ENCODE results near the gene LRRC59.
A peak's percentile ranks its signal among the peaks of the same experiment; 100 is the strongest.
"Not testable (repeated sequence)": the region's sequence is repeated elsewhere in the genome, so short reads cannot be mapped to it uniquely, and the experiment has no call there.

Gene LRRC59

DNA sequence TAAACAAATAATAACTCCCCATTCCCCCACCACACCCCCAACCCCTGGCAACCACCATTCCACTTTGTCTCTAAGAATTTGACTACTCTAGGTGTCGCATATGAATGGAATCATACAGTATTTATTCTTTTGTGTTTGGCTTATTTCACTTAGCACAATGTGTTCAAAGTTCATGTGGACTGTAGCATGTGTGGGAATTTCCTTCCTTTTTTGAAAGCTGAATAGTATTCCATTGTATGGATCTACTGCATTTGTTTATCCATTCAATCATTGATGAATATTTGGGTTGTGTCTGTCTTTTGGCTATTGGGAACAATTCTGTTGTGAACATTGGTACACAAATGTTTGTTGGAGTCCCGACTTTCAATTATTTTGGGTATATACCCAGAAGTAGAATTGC lies 25.4 kb upstream of the LRRC59 start:
- TF ChIP-seq, protein P1, sequence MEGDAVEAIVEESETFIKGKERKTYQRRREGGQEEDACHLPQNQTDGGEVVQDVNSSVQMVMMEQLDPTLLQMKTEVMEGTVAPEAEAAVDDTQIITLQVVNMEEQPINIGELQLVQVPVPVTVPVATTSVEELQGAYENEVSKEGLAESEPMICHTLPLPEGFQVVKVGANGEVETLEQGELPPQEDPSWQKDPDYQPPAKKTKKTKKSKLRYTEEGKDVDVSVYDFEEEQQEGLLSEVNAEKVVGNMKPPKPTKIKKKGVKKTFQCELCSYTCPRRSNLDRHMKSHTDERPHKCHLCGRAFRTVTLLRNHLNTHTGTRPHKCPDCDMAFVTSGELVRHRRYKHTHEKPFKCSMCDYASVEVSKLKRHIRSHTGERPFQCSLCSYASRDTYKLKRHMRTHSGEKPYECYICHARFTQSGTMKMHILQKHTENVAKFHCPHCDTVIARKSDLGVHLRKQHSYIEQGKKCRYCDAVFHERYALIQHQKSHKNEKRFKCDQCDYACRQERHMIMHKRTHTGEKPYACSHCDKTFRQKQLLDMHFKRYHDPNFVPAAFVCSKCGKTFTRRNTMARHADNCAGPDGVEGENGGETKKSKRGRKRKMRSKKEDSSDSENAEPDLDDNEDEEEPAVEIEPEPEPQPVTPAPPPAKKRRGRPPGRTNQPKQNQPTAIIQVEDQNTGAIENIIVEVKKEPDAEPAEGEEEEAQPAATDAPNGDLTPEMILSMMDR (IDR thresholded peaks at IDR 0.05; ENCODE audit: extremely low read depth, missing control alignments) = no peak
- no peak for DNase-seq (ENCODE audit: low spot score)

DNA sequence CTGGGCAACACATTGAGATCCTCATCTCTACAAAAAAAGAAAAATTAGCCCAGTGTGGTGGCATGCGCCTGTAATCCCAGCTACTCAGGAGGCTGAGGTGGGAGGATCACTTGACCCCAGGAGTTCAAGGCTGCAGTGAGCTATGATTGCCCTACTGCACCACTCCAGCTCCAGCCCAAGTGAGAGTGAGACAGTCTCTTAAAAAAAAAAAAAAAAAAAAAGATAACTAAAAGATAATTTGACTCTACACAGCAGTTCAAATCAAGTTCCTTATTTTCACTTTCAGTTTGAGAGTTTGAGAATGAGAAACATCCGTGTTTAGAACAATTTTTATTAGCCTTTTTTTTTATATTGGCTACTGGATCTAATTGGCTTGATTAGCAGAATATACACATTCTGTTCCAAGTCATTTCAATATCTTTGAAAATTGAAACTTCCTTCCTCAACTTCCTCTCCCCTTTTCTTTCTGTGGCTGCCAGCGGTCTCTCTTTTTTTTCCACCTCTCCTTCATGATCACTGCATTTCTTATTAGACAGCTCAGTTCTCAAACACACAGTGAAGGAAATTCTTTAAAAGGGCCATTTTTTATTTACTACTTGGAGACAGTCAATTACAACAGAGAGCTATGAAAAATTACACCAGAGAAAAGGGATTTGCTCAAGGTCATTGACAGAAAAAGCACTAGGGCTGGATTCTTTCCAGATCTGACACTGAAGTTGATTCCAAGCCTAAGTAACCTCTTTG lies 24.2 kb upstream of the LRRC59 start:
- TF ChIP-seq, protein P1 (IDR thresholded peaks at IDR 0.05; ENCODE audit: extremely low read depth, missing control alignments) = no peak
- DNase-seq (ENCODE audit: low spot score) = peak; percentile 72

DNA sequence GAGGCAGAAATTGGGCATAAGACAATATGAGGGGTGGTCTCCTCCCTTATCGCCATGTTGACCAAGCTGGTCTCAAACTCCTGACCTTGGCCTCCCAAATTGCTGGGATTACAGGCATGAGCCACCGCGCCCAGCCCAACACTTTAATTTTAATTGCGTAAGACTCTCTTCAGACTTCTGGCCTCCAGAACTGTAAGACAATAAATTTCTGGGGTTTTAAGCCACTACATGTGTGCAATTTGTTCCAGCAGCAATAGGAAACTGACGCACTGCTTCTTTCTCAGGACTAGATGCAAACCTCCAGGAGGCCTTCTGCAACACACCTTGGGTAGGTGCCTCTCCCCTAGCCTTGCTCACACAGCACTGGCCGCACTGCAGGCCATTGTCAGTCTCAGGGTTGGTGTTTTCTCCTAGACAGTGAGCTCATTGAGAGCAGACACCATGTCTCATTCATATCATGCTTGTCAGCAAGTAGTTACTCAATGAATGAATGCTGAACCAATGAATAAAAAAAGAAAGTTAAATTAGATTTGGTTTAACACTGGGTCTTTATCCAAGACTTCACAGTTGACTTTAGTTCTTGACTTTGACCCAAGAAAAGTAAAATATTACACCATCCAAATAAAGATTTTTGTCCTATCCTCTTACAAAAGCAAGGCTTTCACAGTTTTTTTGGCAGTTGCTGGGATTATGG lies 23.2 kb upstream of the LRRC59 start:
- DNase-seq (ENCODE audit: low spot score) = no peak
- TF ChIP-seq, protein P1 (IDR thresholded peaks at IDR 0.05; ENCODE audit: extremely low read depth, missing control alignments) = no peak

DNA sequence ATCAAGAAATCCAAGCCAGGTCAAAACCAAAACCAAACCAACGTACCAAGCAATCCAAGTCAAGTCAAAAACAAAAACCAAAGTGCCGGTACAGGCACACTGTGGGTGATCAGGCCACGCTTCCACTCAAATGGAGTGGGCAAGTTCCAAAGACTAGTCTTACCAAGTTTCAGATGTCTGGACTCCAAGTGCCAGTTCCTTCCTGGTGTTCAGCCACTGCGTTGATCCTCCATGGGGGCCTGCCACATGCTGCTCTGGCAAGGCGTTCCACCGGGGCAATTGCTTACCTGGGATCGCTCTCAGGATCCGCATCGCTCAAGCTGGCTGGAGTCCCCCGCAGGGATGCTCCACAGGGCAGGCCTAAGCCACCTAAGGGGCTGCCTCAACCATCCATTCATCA lies 22.3 kb upstream of the LRRC59 start:
- not testable (repeated sequence) for DNase-seq (ENCODE audit: low spot score)

DNA sequence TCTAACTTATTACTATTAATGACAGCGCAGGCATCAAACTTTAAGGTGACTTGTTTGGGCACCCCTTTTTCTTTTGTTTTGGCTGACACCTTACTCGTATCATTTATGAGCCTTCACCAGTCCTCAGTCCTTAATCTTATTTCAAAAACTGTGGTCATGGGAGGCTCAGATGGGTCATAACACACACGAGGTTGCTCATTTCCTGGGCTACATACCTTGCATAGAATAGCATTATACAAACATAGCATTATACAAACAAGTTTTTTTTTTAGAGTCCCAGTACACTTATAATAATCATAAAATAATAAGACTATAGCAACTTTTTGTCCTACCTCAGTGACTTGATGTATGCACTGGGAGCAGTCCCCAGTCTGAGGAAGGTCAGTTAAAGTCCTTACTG lies 17.5 kb upstream of the LRRC59 start:
- TF ChIP-seq, protein P1 (IDR thresholded peaks at IDR 0.05; ENCODE audit: extremely low read depth, missing control alignments) = no peak
- DNase-seq (ENCODE audit: low spot score) = no peak

DNA sequence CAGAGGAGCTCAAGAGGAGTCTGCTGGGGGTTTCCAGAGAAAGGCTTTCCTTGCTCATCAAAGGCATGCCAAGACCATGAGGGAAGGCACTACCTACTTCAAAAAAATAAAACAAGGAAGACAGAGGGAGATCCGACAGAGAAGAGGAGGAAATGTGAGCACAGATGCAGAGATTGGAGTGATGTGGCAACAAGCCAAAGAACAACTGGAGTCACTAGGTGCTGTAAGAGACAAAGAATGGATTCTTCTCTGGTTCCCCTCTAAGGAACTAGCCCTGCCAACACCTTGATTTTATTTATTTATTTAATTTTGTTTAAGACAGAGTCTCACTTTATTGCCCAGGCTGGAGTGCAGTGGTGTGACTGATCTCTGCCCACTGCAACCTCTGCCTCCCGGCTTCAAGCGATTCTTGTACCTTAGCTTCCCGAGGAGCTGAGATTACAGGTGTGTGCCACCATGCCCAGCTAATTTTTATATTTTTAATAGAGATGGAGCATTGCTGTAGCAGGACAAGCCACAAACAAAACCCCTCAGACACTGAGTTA lies 14.9 kb upstream of the LRRC59 start:
- TF ChIP-seq, protein P1 (IDR thresholded peaks at IDR 0.05; ENCODE audit: extremely low read depth, missing control alignments) = no peak
- no peak for DNase-seq (ENCODE audit: low spot score)

DNA sequence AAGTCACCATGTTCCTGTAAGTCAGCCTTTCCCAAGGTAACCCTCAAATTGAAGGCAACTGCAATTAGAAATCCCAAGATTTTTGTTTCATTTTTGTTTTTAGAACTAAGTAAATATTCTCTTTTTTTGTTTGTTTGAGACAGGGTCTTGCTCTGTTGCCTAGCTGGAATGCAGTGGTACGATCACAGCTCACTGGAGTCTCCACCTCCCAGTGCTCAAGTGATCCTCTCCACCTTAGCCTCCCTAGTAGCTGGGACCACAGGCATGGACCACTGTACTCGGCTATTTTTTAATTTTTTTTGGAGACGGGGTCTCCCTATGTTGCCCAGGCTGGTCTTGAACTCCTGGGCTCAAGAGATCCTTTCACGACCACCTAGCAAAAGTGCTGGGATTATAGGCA lies 10.6 kb upstream of the LRRC59 start:
- no peak for DNase-seq (ENCODE audit: low spot score)
- TF ChIP-seq, protein P1 (IDR thresholded peaks at IDR 0.05; ENCODE audit: extremely low read depth, missing control alignments) = no peak
